Activated CD4-positive, alpha-beta memory T cell treated with anti-CD3 and anti-CD28 coated beads, Interleukin-2, amount 10 ng/mL, durations not matched to agents 7 days and 5 days (primary cell): ENCODE measurements around the gene TMED9. TPM values are rescaled to one million over a fixed set of nuclear protein-coding genes. Genes with fewer than 3 reads are reported as not detected.
"Not testable (repeated sequence)": the region's sequence is repeated elsewhere in the genome, so short reads cannot be mapped to it uniquely, and the experiment has no call there.

ENCODE experiments used
- CTCF ChIA-PET: fragments of 350-600 bp; sonication (Branson Sonifier 250); formaldehyde crosslinking; loops from one replicate; lab custom pipeline; 2021; ENCODE audit warnings: antibody characterized with exemption, inconsistent platforms; lab: Charles Lee
- POLR2A ChIA-PET: fragments of 350-600 bp; sonication (Branson Sonifier 250); formaldehyde crosslinking; loops from one replicate; lab custom pipeline; 2021; ENCODE audit warnings: antibody characterized with exemption; lab: Charles Lee
- DNase-seq: peaks from one replicate; pipeline ENCODE4 v3.0.0-alpha.2; 2020
- H3K27ac Mint-ChIP-seq: one replicate; pipeline ENCODE4 v1.8.0; 2021; ENCODE audit warnings: mild to moderate bottlenecking, mixed read lengths
- H3K27me3 Mint-ChIP-seq: one replicate; pipeline ENCODE4 v1.8.0; 2021; ENCODE audit warnings: mixed read lengths
- H3K36me3 Mint-ChIP-seq: one replicate; pipeline ENCODE4 v1.8.0; 2021; ENCODE audit warnings: low read depth, mixed read lengths
- H3K4me1 Mint-ChIP-seq: one replicate; pipeline ENCODE4 v1.8.0; 2021; ENCODE audit warnings: mixed read lengths
- H3K4me3 Mint-ChIP-seq: one replicate; pipeline ENCODE4 v1.8.0; 2021; ENCODE audit warnings: mild to moderate bottlenecking, mixed read lengths
- H3K9me3 Mint-ChIP-seq: one replicate; pipeline ENCODE4 v1.8.0; 2021; ENCODE audit warnings: mixed read lengths
- total RNA-seq, 2 experiments: library from RNA; stranded (reverse); gene quantifications; one replicate each; pipeline ENCODE4 v1.2.3, GENCODE V29; 2021

Gene TMED9
- total RNA-seq, 2 experiments from 2014 or later: 135 to 141 TPM

GRCh38 chr5:177610131-177610769 is 18.2 kb downstream of the TMED9 start:
- ChIA-PET CTCF (no interaction called here), POLR2A (interaction anchor here (1.0 to 1.7 kb wide), 2 partner anchors 10 to 12 kb away, joined by 4 to 6 read pairs; partner anchors contain the start of gene B4GALT7)
- H3K4me1 Mint-ChIP-seq: peaks cover 4% of the 10 kb centered on the region
- no peaks in the 10 kb centered on the region for H3K36me3 Mint-ChIP-seq
- no peak overlapping the region for H3K4me3 Mint-ChIP-seq
- H3K27me3 Mint-ChIP-seq: no peaks in the 10 kb centered on the region
- H3K9me3 Mint-ChIP-seq: no peaks in the 10 kb centered on the region
- peak overlapping the region; percentile 8 for H3K27ac Mint-ChIP-seq
- no peak for DNase-seq

- no peak for DNase-seq
- Mint-ChIP-seq H3K4me1 (peaks cover 4% of the 10 kb centered on the region), H3K36me3 (peaks cover 3% of the 10 kb centered on the region), H3K9me3 (no peaks in the 10 kb centered on the region), H3K27ac (peak overlapping the region; percentile 8), H3K4me3 (no peak overlapping the region), H3K27me3 (no peaks in the 10 kb centered on the region)
- POLR2A ChIA-PET: interaction anchor here (1.0 kb wide), 1 partner anchor 11 kb away, joined by 4 read pairs; no protein-coding TSS in a partner anchor
- CTCF ChIA-PET: no interaction called here
Observed at GRCh38 chr5:177610770-177611445, 18.9 kb downstream of the TMED9 start.

GRCh38 chr5:177611446-177612214 is 19.6 kb downstream of the TMED9 start:
- Mint-ChIP-seq H3K4me1 (peaks cover 4% of the 10 kb centered on the region), H3K4me3 (no peak overlapping the region), H3K9me3 (no peaks in the 10 kb centered on the region), H3K27me3 (no peaks in the 10 kb centered on the region), H3K36me3 (peaks cover 10% of the 10 kb centered on the region), H3K27ac (peak overlapping the region; percentile 54)
- ChIA-PET POLR2A (interaction anchor here (1.0 kb wide), 1 partner anchor 10 kb away, joined by 4 read pairs; no protein-coding TSS in a partner anchor), CTCF (interaction anchor here (0.5 kb wide), 1 partner anchor 1265 kb away, joined by 3 read pairs; no protein-coding TSS in a partner anchor)
- DNase-seq: no peak

GRCh38 chr5:177612215-177612673 is 20.2 kb downstream of the TMED9 start:
- H3K27me3 Mint-ChIP-seq: no peaks in the 10 kb centered on the region
- CTCF ChIA-PET: interaction anchor here (0.5 kb wide), 1 partner anchor 1264 kb away, joined by 3 read pairs; no protein-coding TSS in a partner anchor
- H3K27ac Mint-ChIP-seq: peak overlapping the region; percentile 54

GRCh38 chr5:177620560-177620959 is 28.6 kb downstream of the TMED9 start:
- Mint-ChIP-seq H3K36me3 (peaks cover 74% of the 10 kb centered on the region), H3K27ac (no peak overlapping the region), H3K4me1 (no peaks in the 10 kb centered on the region), H3K27me3 (no peaks in the 10 kb centered on the region), H3K4me3 (no peak overlapping the region), H3K9me3 (no peaks in the 10 kb centered on the region)
- no peak for DNase-seq
- CTCF ChIA-PET: no interaction called here
- POLR2A ChIA-PET: no interaction called here

More at GRCh38 chr5:177612215-177612673, 20.2 kb downstream of the TMED9 start:
- Mint-ChIP-seq H3K9me3 (no peaks in the 10 kb centered on the region), H3K4me1 (peaks cover 4% of the 10 kb centered on the region), H3K4me3 (no peak overlapping the region), H3K36me3 (peaks cover 12% of the 10 kb centered on the region)
- POLR2A ChIA-PET: no interaction called here
- DNase-seq: no peak

GRCh38 chr5:177624172-177624571 is 32.2 kb downstream of the TMED9 start:
- DNase-seq, H3K4me1 Mint-ChIP-seq, H3K9me3 Mint-ChIP-seq, POLR2A ChIA-PET, H3K27ac Mint-ChIP-seq, H3K4me3 Mint-ChIP-seq, CTCF ChIA-PET, H3K27me3 Mint-ChIP-seq: not testable (repeated sequence)
- H3K36me3 Mint-ChIP-seq: peaks cover 57% of the 10 kb centered on the region

GRCh38 chr5:177630186-177630585 is 38.2 kb downstream of the TMED9 start:
- peaks cover 15% of the 10 kb centered on the region for H3K36me3 Mint-ChIP-seq
- H3K9me3 Mint-ChIP-seq, DNase-seq, CTCF ChIA-PET, H3K4me1 Mint-ChIP-seq, H3K27ac Mint-ChIP-seq, POLR2A ChIA-PET, H3K27me3 Mint-ChIP-seq, H3K4me3 Mint-ChIP-seq: not testable (repeated sequence)

- DNase-seq, H3K36me3 Mint-ChIP-seq, H3K27ac Mint-ChIP-seq, H3K27me3 Mint-ChIP-seq, POLR2A ChIA-PET, H3K4me3 Mint-ChIP-seq, CTCF ChIA-PET, H3K4me1 Mint-ChIP-seq: not testable (repeated sequence)
- peaks cover 11% of the 10 kb centered on the region for H3K9me3 Mint-ChIP-seq
Observed at GRCh38 chr5:177634912-177635311, 42.9 kb downstream of the TMED9 start.

GRCh38 chr5:177645462-177645861 is 53.5 kb downstream of the TMED9 start:
- H3K4me3 Mint-ChIP-seq, H3K27me3 Mint-ChIP-seq, DNase-seq, H3K9me3 Mint-ChIP-seq, POLR2A ChIA-PET, H3K27ac Mint-ChIP-seq, H3K4me1 Mint-ChIP-seq, CTCF ChIA-PET: not testable (repeated sequence)
- H3K36me3 Mint-ChIP-seq: peaks cover 29% of the 10 kb centered on the region

Other genes with a start within 250 kb of the TMED9 start
- 100 to 1,000 TPM; 145 to 149 TPM for gene LMAN2, start 240.5 kb upstream of the TMED9 start, total RNA-seq
- 100 to 1,000 TPM; 103 to 107 TPM for gene RGS14, start 234.3 kb upstream of the TMED9 start, total RNA-seq
- 1 to 10 TPM; 1.4 to 1.5 TPM for gene SLC34A1, start 207.8 kb upstream of the TMED9 start, total RNA-seq
- gene PFN3, start 191.5 kb upstream of the TMED9 start, total RNA-seq: not detected
- gene F12, start 182.6 kb upstream of the TMED9 start, total RNA-seq: 1 to 10 TPM; 1.5 to 1.6 TPM
- 100 to 1,000 TPM; 206 to 208 TPM for gene GRK6, start 165.5 kb upstream of the TMED9 start, total RNA-seq
- gene PRR7, start 145.4 kb upstream of the TMED9 start, total RNA-seq: 1 to 10 TPM; 4.9 to 5.8 TPM
- 1 to 10 TPM; 4.9 to 5.0 TPM for gene DBN1, start 118.6 kb upstream of the TMED9 start, total RNA-seq
- gene PDLIM7, start 94.6 kb upstream of the TMED9 start, total RNA-seq: 10 to 100 TPM; 55.1 to 56.6 TPM
- 1 to 10 TPM; 2.4 TPM for gene DOK3, start 82.4 kb upstream of the TMED9 start, total RNA-seq
- 100 to 1,000 TPM; 105 to 107 TPM for gene DDX41, start 75.2 kb upstream of the TMED9 start, total RNA-seq
- 100 to 1,000 TPM; 110 to 112 TPM for gene FAM193B, start 37.6 kb upstream of the TMED9 start, total RNA-seq
- gene B4GALT7, start 7.9 kb downstream of the TMED9 start, total RNA-seq: 10 to 100 TPM; 19.5 to 22.1 TPM
- gene FAM153A, start 190.7 kb downstream of the TMED9 start, total RNA-seq: 10 to 100 TPM; 33.7 to 37.5 TPM